Breast epithelium (tissue), 3 donors: Measurements from ENCODE around the gene ELMOD1.

Experiments
- CTCF ChIP-seq, 3 donors: fragments of 450-650 bp; IDR thresholded peaks; one replicate each; pipeline ENCODE4 v1.5.1; 2016 to 2017; ENCODE audit warnings: antibody characterized with exemption in 3 of 3, mild to moderate bottlenecking in 3 of 3, moderate library complexity in 3 of 3
- POLR2AphosphoS5 ChIP-seq, 3 donors: sonication (generic); formaldehyde crosslinking; IDR thresholded peaks; one replicate each; pipeline ENCODE4 v1.6.1; 2017; ENCODE audit warnings: antibody characterized with exemption in 3 of 3

GRCh38 chr11:107678632-107678971 lies 87.7 kb downstream of the ELMOD1 start:
- no peak for TF ChIP-seq CTCF (IDR thresholded peaks at IDR 0.05)
- TF ChIP-seq POLR2AphosphoS5 (IDR thresholded peaks at IDR 0.05): no peak
